Loucy (cell line): ENCODE data around the gene RNU1-1.
"Not testable (repeated sequence)": the region's sequence is repeated elsewhere in the genome, so short reads cannot be mapped to it uniquely, and the experiment has no call there.

Experiments used
- CTCF ChIP-seq: fragments of 200-600 bp; sonication (generic); conservative IDR thresholded peaks from 2 replicates; pipeline ENCODE4 v1.5.1; 2014; ENCODE audit warnings: mild to moderate bottlenecking, antibody characterized with exemption, low read length
- EZH2phosphoT487 ChIP-seq: fragments of 200-600 bp; IDR thresholded peaks from 2 replicates; pipeline ENCODE4 v1.6.1; 2018; ENCODE audit warnings: antibody characterized with exemption, mild to moderate bottlenecking, moderate library complexity, borderline replicate concordance

GRCh38 chr1:16518913-16519254, 4.8 kb upstream of the RNU1-1 start:
- not testable (repeated sequence) for TF ChIP-seq CTCF, EZH2phosphoT487
